ACHN (cell line): ENCODE results near the gene TMEM72.

ENCODE experiments used
- DNase-seq: peaks from one replicate; pipeline ENCODE4 v3.0.0-alpha.2; 2015
- in situ Hi-C: cut with HindIII; loops from 2 replicates; pipeline ENCODE4 v1.10.0; 2017; ENCODE audit warnings: low sequenced_read_pairs, low pct_ligation_motif_present, low pct_unique_long_range_greater_than_20kb

The TMEM72 gene

GRCh38 chr10:44947371-44948152, 36.4 kb downstream of the TMEM72 start:
- in situ Hi-C loops, result no loop called here
- DNase-seq, result peak; percentile 47

- no peak for DNase-seq
- in situ Hi-C loops, result no loop called here
These were observed 37.5 kb downstream of the TMEM72 start for GRCh38 chr10:44948642-44949041.

GRCh38 chr10:44949127-44949802, 38.1 kb downstream of the TMEM72 start:
- no peak for DNase-seq
- in situ Hi-C loops, result no loop called here

GRCh38 chr10:44949915-44950314, 38.8 kb downstream of the TMEM72 start:
- no peak for DNase-seq
- in situ Hi-C loops, result no loop called here

GRCh38 chr10:44950326-44951225, 39.4 kb downstream of the TMEM72 start:
- in situ Hi-C loops, result no loop called here
- no peak for DNase-seq

- in situ Hi-C loops, result no loop called here
- DNase-seq, result no peak
These were observed 40.6 kb downstream of the TMEM72 start for GRCh38 chr10:44951576-44952226.

- DNase-seq, result no peak
- in situ Hi-C loops, result no loop called here
These were observed 41.7 kb downstream of the TMEM72 start for GRCh38 chr10:44952779-44953231.

- DNase-seq, result no peak
- in situ Hi-C loops, result no loop called here
These were observed 42.9 kb downstream of the TMEM72 start for GRCh38 chr10:44954042-44954441.

- no peak for DNase-seq
- in situ Hi-C loops, result no loop called here
These were observed 43.8 kb downstream of the TMEM72 start for GRCh38 chr10:44954962-44955361.

- no peak for DNase-seq
- in situ Hi-C loops, result no loop called here
These were observed 44.4 kb downstream of the TMEM72 start for GRCh38 chr10:44955413-44956070.

- no peak for DNase-seq
- in situ Hi-C loops, result no loop called here
These were observed 45.1 kb downstream of the TMEM72 start for GRCh38 chr10:44956226-44956625.

GRCh38 chr10:44956717-44957706, 45.9 kb downstream of the TMEM72 start:
- in situ Hi-C loops, result no loop called here
- no peak for DNase-seq

GRCh38 chr10:44958196-44958897, 47.2 kb downstream of the TMEM72 start:
- peak; percentile 47 for DNase-seq
- in situ Hi-C loops, result no loop called here

GRCh38 chr10:44958898-44959246, 47.7 kb downstream of the TMEM72 start:
- no peak for DNase-seq

GRCh38 chr10:44959247-44960087, 48.3 kb downstream of the TMEM72 start, which contains the start of gene RASSF4:
RASSF4 (plus strand) TSS chr10:44959802; CDS start chr10:44970203, 10,401 bp downstream.
- in situ Hi-C loops, result no loop called here
- DNase-seq, result peak; percentile 88

More at GRCh38 chr10:44958898-44959246, 47.7 kb downstream of the TMEM72 start:
- in situ Hi-C loops, result no loop called here

- DNase-seq, result no peak
- in situ Hi-C loops, result no loop called here
These were observed 48.9 kb downstream of the TMEM72 start for GRCh38 chr10:44960088-44960460.
